Measurements from ENCODE around the gene GATAD1.
"Not testable (repeated sequence)": the region's sequence is repeated elsewhere in the genome, so short reads cannot be mapped to it uniquely, and the experiment has no call there.

Gene GATAD1

DNA sequence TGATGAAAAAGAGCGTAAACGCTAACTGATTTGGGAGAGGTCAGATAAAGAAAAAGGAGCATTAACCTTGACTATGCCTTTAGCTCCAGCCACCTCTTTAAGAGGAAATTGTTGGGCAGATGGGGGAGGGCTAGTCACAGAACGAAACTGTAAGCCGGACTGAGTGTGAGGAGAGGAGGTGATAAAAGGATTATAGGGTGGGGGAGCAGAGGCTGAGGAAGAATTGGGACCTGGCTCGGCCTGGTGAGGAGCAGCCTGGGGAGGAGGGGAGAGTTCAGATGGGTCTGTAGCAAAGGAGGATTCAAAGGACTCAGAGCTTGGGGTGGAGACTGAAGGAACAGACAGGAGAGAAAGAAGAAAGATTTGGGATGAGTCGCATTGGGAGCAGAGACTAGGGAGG lies 36.3 kb downstream of the GATAD1 start:
- DNase-seq (ENCODE audit: low read depth) = not testable (repeated sequence)

DNA sequence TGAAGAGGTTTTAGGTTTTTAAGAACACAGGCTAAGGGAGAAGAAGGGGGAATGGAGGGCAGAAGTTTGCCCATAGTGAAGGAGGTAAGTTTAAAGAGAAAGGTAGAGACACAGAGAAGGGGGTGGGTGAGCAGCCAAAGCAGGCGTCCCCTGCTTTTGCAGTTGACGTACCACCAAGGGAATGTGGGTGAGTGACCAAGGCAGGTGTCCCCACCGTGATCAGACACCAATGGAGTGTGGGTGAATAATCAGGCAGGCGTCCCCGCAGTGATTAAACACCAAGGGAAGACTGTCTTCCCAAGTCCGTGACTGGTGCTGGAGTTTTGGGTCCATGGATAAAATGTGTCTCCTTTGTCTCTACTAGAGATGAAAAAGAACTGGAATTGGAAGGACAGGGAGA lies 36.9 kb downstream of the GATAD1 start:
- not testable (repeated sequence) for DNase-seq (ENCODE audit: low read depth)

DNA sequence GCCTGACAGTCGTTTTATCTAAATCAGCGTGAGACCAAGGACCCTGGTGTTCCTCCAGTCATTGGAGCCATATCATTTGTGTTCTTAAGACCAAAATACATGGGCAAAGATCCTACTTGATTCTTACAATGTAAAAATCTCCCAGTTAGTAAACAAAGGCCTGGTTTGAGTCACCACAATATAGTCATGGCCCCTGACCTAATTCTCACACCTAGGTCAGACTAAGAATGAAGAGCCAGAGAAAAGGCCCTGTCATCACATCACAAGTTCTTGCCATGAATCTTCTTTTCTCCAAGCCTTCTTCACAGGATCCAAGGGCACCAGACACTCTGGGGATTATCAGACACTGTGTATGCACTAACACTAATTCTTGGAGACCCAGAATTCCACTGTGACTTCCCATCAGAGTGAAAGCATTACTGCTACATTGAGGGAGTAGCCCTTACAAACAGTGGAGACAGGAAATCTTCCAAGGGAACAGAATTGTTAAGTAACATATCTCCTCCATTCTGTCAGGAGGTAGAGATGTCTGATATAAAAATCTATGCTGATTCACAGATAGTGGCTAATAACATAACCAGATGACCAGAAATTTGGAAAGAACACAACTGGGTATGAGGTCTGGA lies 38.1 kb downstream of the GATAD1 start:
- no peak for DNase-seq (ENCODE audit: low read depth)

DNA sequence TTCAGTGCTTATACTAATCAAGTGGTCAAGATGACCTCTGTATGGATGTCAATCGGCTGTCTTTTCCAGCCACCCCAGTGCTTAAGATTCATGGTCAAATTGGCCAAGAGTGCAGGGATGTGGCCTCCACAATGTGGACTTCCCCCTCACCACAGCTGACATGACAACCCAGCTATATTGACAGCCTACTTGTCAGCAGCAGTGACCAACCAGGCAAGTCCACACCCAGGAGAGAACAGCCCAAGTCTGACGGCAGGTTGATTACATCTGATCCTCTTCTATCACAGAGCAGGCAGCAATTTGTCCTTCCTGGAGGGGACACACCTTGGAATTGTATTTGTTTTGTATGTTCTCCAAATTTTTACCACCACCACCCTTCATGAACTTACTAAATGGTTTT lies 38.7 kb downstream of the GATAD1 start:
- no peak for DNase-seq (ENCODE audit: low read depth)

DNA sequence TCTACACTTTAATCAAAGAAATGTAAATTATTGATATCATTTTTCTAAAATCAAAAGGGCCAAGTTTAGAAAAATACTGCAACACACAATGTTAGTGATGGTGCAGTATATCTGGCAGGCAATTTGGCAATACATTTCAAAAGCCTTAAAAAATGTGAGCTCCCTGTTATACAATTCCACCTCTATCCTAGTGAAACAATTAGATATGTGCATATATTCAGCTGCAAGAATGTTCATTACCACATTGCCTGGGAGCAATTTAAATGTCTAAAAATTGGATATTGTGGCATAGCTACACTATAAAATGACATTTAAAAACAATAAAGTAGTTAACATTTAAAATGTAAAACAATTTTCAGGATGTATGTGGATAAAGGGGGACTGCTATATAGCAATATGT lies 40.5 kb downstream of the GATAD1 start:
- no peak for DNase-seq (ENCODE audit: low read depth)

DNA sequence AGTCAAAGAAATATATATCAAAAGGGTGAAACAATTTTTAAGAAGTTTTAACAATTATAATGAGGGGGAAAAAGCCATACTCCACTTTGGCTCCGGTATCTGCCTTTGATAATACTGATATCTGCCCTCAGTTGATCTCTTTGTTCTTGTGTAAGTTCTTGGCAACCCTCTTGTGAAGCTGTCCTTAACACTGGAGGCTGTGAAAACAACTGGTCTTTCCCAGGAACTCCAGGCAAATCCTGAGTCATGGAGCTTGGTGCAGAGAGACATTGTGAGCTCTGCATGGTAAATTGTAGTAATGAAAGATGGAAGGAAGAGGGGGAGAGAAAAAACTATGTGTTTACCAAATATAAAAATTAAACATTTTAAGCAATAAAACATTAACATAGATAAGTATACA lies 42.4 kb downstream of the GATAD1 start:
- DNase-seq (ENCODE audit: low read depth) = peak; percentile 4

DNA sequence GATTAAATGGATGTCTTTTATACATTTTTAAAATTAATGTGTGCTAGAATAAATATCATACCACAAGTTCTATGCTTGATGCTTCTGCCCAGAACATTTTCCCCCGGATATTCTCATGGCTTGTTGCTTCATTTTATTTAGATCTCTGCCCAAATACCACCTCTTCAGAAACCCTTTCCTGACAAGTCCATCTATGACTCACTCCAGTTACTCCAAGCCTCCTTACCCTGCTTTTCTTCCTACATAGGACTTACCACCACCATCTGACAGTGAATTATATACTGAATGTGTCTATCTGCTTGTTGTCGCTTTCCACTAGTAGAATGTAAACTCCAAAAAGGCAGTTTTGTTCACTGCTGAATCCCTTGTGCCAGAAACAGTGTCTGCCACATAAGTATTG lies 49.6 kb downstream of the GATAD1 start:
- DNase-seq (ENCODE audit: low read depth) = peak; percentile 8

DNA sequence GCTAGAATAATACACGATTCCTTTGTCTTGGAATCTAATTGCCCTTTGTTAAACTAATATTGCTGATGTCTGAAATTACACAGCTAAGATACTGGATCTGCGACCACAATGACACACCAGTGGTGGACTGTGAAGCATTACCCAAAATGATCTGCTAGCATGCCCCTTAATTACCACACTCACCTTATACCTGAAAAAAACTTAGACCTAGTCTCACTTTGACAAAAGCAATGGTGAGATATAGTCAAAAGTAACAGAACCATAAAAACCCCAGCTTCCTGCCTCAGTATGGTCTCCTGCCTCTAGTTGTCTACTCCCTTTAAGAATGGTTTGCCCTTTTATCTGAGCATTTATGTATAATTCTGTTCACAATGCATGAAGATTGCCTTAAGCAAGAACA lies 51.3 kb downstream of the GATAD1 start:
- no peak for DNase-seq (ENCODE audit: low read depth)

DNA sequence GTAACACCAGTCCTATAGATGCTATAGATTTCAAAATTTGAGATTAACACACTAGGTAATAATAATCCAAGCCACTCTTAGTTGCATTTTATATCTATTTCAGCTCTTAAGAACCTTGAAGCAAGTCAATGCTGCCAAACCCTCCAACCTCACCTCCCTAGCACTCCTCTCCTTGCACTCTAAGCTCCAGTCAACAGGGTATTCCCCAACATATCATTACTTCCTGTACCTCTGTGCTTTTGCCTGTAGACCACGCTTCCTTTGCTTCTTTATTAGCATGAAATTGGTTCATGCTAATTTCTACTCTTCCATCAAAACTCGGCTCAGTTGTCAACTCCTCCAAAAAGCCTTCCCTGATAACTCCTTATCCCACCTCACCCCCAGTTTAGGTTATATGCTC lies 56.5 kb downstream of the GATAD1 start:
- no peak for DNase-seq (ENCODE audit: low read depth)

DNA sequence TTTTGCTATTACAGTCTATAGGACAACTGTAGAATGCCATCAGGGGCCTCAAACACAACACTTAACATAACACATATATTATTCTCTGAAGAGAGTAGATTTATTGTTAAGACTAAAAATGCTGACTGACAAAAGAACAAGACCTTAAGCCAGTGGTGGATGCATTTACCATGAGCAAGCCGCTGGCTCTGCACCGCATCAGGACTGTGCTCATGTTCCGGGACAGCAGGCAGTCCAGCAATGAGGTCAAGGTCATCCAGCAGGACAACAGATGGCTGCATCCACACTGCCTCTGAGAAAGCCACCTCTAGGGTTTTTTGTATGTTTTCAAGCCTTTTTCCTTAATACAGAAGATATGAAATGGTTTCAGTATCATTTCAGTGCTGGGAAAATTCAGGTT lies 57.3 kb downstream of the GATAD1 start:
- no peak for DNase-seq (ENCODE audit: low read depth)

DNA sequence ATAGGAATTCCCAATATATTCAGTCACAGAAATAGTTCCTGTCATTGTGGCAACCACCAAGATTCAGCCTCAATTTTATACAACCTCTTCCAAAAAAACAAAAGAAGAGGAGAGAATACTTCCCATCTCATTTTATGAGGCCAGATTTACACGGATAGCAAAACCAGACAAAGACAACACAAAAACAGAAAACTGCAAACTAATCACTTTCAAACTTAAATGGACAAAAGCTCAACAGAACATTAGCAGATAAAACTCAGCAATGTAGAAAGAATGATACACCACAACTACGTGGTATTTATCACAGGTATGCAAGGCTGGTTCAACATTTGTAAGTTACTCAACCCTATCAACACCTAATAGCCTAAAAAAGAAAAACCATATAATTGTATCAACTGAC lies 59.1 kb downstream of the GATAD1 start:
- DNase-seq (ENCODE audit: low read depth) = no peak

DNA sequence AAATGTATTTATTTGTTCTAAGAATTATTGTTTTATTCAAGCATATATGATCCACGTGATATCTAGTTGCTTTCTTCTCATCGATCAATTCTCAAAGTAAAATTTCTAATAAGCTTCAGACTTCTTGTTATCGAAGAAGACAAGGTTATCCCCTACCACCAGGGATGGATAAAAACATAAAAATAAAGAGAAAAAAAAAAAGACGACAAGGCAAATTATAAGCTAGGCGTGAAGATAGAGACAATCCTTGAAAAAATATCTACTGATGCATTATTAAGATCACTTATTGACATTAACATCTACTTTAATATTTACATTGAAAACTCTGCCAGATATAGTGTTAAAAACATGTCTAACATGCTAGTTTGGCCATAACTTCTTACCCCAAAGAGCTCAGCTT lies 61.7 kb downstream of the GATAD1 start:
- DNase-seq (ENCODE audit: low read depth) = no peak
